HG03066 (cell line): Measurements from ENCODE around the gene CNOT11.
"Not testable (repeated sequence)": the region's sequence is repeated elsewhere in the genome, so short reads cannot be mapped to it uniquely, and the experiment has no call there.

Experiments
- ATAC-seq: cut with Tn5 transposase; IDR thresholded peaks from one replicate; pipeline ENCODE4 v1.9.1; 2021; ENCODE audit warnings: low read depth; ENCODE audit not compliant: unreplicated experiment

CNOT11 gene

DNA sequence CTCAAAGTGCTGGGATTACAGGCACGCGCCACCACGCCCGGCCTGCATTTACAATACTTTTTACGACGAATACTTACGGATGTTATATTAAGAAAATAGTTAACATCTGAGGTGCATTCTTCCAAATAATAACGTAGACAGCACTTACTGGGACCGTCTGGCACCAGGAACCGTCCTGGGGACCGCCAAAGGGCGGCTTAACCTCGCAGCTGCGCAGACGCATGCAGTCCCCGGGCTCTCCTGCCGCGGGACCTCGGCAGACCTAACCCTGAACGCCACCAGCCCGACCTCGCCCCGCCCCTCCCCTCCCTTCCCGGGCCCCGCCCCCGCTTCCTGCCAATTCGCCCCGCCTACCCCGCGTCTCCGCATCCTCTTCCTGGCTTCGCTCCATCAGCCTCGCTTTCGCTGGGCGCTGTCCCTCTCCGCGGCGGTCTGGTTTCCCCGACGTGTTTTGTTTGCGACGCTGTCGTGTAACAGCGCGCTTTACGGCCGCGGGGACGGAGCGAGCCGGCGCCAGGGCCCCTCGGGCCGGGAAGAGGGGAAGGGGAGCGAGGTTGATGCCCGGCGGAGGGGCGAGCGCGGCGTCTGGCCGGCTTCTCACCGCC is at the start of gene CNOT11:
TSS of gene CNOT11 (plus strand) at position 479 of the 605 bp plus-strand sequence. CDS start at position 558, 79 bp downstream.
- peak; percentile 88 for ATAC-seq

DNA sequence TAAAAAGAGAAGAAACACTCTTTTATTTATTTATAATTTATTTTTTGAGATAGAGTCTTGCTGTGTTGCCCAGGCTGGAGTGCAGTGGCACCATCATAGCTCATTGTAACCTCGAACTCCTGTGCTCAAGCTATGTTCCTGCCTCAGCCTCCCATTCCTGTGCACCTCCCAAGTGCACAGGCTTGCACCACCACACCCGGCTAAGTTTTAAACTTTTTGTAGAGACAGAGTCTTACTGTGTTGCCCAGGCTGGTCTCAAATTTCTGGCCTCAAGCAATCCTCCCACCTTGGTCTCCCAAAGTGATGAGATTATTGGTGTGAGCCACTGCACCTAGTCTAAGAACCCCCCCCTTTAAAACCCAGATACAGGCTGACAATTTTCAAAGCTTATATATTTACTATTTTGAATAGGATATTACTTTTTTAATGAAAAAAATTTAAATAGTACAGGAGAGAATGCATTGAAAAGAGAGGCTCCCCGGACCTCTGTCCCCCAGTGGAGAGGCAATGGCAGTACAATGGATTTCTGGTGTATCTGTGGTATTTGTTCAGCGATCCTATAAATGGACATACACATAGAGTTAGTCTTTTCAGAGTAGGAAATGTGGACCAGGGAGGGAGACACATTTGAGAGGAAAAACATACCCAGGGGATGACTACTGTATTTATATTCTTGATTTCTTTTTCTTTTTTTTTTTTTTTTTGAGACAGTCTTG is 48.1 kb upstream of the CNOT11 start:
- no peak for ATAC-seq

DNA sequence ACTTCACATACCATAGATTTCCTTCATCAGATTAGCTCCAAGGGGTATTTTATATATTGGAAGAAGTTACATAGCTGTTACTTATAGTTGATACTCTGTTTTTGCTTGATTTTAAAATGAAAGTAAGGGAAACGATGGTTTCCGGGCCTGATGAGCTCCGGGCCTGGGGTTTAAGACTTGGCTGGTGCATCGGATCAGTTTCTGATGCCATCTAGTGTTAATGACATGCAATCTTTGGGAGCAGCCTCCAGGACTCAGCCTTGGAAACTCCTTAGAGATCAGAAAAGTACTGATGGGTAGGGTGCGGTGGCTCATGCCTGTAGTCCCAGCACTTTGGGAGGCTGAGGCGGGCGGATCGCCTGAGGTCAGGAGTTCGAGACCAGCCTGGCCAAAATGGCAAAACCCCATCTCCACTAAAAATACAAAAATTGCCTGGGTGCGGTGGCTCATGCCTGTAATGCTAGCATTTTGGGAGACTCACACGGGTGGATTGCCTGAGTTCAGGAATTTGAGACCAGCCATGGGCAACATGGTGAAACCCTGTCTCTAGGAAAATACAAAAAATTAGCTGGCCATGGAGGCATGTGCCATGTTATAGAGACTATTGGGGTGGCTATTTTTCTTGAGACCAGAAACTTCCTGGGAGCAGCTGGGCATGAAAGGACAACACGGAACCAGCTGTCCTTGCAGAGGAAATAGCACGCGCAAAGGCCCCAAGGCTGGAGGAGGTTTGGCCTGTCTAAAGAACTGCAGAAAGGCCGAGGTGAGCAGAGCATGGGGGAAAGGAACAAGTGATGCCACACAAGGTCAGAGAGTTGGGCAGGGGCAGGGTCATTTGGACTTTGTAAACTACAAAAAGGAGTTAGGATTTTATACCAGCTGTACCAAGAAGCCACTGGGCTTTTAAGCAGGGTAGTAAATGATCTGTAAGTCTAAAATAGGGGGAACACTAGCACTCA is 46.9 kb upstream of the CNOT11 start:
- no peak for ATAC-seq

DNA sequence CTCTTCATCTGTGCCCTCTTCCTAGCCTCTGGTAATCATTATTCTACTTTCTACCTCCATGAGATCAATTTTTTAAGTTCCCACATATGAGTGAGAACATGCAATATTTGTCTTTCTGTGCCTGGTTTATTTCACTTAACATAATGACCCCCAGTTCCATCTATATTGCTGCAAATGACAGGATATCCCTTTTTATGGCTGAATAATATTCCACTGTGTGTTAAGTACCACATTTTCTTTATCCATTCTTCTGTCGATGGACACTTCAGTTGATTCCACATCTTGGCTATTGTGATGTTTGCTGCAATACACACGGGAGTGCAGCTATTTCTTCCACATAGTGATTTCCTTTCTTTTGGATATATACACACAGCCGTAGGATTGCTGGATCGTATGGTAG is 43.9 kb upstream of the CNOT11 start:
- no peak for ATAC-seq

DNA sequence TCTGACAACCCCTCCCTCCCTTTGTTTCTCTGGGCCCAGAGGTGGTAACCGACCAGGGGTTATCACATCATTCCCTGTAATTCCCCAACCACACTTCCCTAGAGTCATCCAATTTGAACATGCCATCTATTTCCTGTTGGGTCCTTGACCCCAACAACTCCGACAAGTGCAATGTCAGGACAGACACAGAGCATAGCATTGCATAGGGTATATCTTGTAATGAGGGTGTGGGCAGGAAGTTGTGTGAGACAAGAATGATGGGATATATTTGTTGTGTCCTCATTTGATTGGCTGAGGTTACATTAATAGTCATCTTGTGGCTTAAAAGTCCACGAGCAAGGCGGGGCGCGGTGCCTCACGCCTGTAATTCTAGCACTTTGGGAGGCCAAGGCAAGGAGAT is 33.4 kb upstream of the CNOT11 start:
- ATAC-seq: no peak

DNA sequence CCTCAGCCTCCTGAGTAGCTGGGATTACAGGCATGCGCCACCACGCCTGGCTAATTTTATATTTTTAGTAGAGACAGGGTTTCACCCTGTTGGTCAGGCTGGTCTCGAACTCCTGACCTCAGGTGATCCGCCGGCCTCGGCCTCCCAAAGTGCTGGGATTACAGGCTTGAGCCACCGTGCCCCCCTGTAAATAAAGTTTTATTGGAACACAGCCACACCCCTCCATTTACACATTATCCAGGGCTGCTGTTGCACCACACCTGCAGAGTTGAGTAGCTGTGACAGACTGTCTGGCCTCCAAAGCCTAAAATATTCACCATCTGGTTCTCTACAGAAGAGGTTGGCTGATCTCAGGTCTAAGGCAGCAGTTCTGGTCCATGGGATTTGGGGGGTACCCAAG is 32.6 kb upstream of the CNOT11 start:
- not testable (repeated sequence) for ATAC-seq

DNA sequence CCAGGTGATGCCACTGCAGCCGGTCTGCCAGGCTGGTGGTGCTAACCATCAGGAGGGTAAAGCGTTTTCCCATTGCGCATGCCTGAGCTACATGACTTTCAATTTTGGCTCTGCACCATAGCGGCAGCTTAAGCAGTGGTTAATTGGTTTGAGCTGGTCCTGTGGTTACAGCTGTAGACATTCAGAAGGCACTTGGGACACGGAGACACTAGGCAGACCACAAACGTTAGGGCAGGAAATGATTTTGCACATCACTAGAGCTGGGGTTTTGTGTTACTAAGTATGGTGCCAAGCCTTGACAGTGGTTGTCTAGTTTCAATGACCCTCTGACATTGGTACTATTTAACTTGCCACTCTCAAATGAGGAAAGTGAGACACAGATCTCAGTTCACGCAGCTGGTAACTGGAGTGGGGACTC is 28.9 kb upstream of the CNOT11 start:
- ATAC-seq: peak; percentile 98

DNA sequence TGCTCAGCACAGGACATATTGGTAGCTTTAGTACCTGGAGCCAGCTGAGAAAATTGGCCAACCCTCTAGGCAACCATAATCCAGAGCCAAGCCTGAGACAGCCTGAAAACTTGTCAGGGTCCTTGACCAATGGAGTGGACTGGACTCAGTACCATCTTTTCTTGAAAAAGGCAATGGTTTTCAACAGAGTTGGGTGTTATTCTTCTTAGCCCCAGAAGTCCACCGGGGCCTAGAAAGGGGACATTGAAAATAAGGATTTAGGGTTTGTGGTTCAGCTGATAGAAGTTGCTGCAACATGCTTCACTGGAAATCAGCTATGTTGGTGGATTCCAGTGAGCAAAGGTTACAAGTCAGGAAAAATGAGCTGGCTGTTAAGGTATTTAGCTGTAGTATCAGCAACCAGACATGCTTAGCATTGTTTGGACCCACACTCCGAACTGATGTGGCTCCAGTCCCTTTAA is 22.1 kb upstream of the CNOT11 start:
- ATAC-seq: no peak

DNA sequence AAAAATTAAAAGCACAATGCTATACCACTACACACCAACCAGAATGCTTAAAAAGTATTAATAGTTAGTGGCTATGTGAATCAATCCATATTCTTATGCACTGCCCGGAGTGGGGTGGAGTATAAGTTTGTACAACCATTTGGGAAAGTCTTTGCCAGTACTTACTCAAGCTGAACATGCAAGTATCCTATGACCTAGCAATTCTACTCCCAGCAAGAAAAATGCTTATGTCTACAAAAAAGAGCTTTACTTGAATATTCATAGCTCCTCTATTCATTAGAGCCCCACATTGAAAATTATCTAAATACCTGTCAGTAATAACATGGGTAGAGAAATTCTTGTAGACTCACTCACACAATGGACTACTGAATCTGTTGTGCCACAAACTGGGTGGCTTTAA is 21.4 kb upstream of the CNOT11 start:
- no peak for ATAC-seq

DNA sequence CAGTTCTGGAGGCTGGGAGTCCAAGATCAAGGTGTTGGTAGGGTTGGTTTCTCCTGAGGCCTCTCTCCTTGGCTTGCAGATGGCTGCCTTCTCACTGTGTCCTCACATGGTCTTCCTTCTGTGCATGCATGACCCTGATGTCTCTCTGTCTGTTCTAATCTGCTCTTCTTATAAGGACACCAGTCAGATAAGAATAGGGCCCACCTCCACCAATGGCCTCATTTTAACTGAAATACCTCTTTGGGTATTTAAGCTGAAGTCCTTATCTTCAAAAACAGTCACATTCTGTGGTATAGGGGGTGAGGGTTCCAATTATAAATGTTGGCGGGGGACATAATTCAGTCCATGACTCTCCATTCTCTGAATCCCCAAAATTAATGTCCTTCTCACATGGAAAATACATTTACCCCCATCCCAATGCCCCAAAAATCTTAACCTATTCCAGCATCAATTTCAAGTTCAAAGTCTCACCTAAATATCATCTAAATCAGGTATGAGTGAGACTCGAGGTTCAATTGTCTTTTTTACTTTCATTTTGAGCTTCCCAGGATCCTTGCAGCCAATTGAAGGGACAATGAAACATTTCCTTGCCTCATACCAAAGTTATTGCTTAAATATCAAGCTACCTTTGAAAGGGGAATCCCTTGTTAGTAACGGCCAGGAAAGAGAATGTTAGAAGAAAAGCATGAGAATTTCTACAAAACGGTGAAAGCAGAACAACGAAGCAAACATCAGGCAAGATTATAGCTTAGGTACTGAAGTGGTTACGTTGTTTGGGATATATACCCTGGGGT is 20.6 kb upstream of the CNOT11 start:
- no peak for ATAC-seq

DNA sequence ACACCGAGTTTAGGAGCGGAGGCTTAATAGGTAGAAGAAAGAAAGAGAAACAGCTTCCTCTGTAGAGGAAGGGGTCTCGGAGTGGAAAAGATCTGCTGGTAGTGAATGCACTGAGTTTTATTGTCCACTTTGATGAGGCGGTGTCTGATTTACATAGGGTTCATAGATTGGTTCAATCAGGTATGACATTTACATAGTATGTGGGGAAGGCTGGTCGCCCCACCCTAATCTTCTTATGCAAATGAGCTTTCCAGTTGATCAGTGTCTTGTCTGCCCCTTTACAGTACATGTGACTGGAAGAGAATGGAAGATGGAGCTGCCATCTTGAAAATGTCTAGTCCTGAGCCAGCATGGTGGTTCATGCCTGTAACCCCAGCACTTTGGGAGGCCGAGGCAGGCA is 19.9 kb upstream of the CNOT11 start:
- ATAC-seq: no peak

DNA sequence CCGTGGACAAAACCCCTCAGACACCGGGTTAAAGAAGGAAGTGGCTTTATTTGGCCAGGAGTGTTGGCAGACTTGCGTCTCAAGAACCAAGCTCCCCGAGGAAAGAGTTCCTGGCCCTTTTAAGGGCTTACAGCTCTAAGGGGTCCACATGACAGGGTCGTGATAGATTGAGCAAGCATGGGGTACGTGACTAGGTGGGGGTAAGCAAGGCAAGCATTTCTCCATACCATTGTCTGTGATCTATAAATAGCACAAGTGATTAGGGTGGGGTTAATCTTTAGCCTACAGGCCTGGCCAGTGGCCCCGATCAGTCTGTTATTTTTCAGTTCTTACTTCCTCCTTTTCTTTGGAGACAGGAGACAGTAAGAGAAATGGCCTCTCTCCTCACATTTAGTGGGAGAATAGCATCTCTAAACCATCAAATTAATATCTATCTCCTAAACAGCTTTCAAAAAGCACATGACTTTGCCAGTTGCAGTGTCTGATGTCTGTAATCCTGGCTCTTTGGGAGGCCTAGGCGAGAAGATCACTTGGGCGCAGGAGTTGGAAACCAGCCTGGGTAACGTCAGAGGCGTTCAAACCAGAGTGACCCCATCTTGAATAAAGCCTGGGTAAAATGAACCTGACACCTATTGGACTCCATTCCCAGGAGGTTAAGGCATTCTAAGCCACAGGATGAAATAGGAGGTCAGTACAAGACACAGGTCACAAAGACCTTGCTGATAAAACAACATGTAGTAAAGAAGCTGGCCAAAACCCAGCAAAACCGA is 18.3 kb upstream of the CNOT11 start:
- ATAC-seq: no peak

DNA sequence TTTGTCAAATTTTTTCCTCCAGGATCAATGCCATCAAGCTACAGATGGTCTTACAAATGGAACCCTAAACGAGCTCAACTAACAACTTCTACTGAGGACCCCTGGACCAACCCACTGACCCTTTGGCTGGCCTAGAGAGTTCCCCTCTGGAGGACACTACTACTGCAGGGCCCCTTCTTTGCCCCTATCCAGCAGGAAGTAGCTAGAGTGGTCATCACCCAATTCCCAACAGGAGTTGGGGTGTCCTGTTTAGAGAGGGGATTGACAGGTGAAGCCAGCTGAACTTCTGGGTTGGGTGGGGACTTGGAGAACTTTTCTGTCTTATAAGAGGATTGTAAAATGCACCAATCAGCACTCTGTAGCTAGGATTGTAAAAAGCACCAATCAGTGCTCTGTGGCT is 16.7 kb upstream of the CNOT11 start:
- not testable (repeated sequence) for ATAC-seq

DNA sequence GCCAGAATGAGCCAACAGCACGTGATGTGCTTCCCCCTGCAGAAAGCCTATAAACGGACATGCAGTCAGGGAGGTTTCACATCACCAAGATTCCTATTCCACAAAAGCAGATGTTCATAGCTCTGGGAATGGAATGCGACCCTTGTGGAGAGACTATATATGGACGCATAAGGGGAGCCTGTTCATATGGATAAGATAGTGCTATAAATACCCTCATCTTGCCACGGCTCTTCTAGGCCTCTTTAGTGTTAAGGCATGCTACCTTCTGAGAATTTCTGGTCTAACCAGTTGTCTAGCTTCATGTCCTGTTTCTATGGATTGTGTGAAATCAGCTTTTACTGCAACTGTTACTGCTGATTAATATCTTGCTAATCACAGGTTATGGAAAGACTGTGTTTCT is 14.7 kb upstream of the CNOT11 start:
- not testable (repeated sequence) for ATAC-seq

DNA sequence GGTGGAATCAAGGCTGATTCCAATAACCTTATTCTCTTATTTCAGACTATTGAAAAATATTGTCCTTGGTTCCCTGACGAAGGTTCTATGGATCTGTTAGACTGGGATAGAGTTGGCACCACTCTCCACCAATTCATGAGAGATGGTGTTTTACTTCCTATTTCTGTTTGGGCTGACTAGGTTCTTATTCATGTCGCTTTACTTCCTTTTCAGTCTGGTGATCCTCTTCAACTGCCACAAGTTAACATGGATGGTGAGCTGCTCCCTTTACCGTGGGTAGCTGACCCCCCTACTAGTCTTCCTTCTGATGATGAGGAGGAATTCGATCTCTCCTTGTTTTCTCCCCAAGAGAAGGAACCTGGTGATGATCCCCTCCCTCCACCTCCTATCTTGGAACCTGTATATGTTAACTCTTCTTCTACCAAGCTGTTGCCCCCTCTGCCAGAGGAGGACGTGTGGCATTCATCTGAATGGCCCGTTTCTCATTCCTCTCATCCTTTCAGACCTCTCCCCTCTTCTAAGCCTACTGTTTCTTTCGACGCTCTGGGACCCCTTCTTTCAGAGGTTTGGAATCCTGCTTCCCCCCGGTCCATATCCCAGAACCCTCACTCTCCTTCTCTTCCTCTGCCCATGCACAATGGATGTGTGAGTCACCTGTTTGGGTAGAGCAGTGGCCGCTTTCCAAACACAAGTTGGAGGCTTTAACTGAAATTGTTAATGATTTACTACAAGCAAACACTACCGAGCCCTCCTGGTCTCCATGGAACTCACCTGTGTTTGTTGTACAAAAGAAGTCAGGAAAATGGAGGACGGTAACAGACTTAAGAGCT is 13.5 kb upstream of the CNOT11 start:
- ATAC-seq: no peak

DNA sequence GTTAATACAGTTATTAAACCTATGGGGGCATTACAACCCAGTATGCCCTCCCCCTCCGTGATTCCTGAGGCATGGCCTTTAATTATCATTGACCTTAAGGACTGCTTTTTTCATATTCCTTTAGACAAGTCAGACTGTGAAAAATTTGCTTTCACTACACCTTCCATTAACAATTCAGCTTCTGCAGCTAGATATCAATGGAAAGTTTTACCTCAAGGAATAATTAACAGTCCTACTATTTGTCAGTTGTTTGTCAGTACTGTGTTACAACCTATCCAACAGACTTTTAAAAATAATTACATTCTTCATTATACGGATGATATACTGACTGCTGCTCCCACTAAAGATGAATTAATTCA is 12.9 kb upstream of the CNOT11 start:
- not testable (repeated sequence) for ATAC-seq

DNA sequence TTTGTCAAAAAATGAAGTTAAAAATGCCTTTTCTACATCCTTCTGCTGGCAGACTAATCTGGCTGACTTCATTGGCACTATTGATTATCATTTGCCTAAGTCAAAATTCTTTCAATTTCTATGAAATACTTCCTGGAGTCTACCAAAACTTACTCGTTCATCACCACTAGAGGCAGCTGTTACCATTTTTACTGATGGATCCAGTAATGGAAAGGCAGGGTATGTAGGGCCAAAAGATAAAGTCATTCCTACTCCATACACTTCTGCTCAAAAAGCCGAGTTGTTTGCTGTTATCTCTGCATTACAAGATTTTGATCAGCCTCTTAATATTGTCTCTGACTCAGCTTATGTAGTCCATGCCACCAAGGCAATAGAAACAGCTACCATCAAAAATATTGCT is 12.0 kb upstream of the CNOT11 start:
- ATAC-seq: not testable (repeated sequence)

DNA sequence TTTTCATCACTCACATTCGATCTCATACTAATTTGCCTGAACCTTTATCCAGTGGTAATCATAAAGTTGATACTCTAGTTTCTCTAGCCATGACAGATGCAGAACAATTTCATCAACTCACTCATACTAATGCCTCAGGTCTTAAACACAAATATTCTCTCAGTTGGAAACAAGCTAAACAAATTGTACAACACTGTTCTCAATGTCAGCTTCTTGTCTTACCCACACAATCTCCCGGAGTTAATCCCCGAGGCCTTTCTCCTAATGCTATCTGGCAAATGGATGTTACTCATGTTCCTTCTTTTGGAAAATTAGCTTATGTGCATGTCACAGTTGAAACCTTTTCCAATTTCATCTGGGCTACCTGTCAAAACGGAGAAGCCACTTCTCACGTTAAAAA is 11.5 kb upstream of the CNOT11 start:
- ATAC-seq: no peak

DNA sequence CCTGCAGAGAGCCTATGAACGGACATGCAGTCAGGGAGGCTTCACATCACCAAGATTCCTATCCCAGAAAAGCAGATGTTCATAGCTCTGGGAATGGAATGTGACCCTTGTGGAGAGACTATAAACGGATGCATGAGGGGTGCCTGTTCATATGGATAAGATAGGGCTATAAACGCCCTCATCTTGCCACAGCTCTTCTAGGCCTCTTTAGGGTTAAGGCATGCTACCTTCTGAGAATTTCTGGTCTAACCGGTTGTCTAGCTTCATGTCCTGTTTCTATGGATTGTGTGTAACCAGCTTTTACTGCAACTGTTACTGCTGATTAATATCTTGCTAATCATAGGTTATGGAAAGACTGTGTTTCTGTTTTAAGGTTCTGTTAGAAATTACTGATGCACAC is 8.3 kb upstream of the CNOT11 start:
- ATAC-seq: not testable (repeated sequence)
